ENCODE data around the gene CAPN10.

The CAPN10 gene

GRCh38 chr2:240624011-240624949 is 37.7 kb downstream of the CAPN10 start:
- no peak for DNase-seq (ENCODE audit: low spot score)

- no peak for DNase-seq (ENCODE audit: low spot score)
Observed at GRCh38 chr2:240624950-240625621, 38.6 kb downstream of the CAPN10 start, which contains the start of gene GPR35. Gene GPR35 (plus strand): TSS chr2:240625480. CDS start chr2:240629953, 4,473 bp downstream.

GRCh38 chr2:240626531-240627300 is 40.2 kb downstream of the CAPN10 start:
- no peak for DNase-seq (ENCODE audit: low spot score)

GRCh38 chr2:240627736-240628506 is 41.4 kb downstream of the CAPN10 start:
- DNase-seq (ENCODE audit: low spot score): no peak

GRCh38 chr2:240628507-240628807 is 41.9 kb downstream of the CAPN10 start:
- DNase-seq (ENCODE audit: low spot score): no peak

- no peak for DNase-seq (ENCODE audit: low spot score)
Observed at GRCh38 chr2:240628808-240629618, 42.5 kb downstream of the CAPN10 start.

GRCh38 chr2:240629619-240629967 is 43.1 kb downstream of the CAPN10 start:
- no peak for DNase-seq (ENCODE audit: low spot score)

GRCh38 chr2:240629968-240630770 is 43.6 kb downstream of the CAPN10 start:
- no peak for DNase-seq (ENCODE audit: low spot score)

GRCh38 chr2:240630771-240631547 is 44.4 kb downstream of the CAPN10 start:
- no peak for DNase-seq (ENCODE audit: low spot score)

- DNase-seq (ENCODE audit: low spot score): no peak
Observed at GRCh38 chr2:240631548-240632305, 45.2 kb downstream of the CAPN10 start.

GRCh38 chr2:240632306-240632721 is 45.8 kb downstream of the CAPN10 start:
- DNase-seq (ENCODE audit: low spot score): no peak

- no peak for DNase-seq (ENCODE audit: low spot score)
Observed at GRCh38 chr2:240635121-240635997, 48.8 kb downstream of the CAPN10 start.

GRCh38 chr2:240635998-240636547 is 49.5 kb downstream of the CAPN10 start:
- DNase-seq (ENCODE audit: low spot score): no peak

- no peak for DNase-seq (ENCODE audit: low spot score)
Observed at GRCh38 chr2:240636563-240637115, 50.1 kb downstream of the CAPN10 start.

- no peak for DNase-seq (ENCODE audit: low spot score)
Observed at GRCh38 chr2:240637116-240637900, 50.8 kb downstream of the CAPN10 start.

- no peak for DNase-seq (ENCODE audit: low spot score)
Observed at GRCh38 chr2:240637901-240638345, 51.4 kb downstream of the CAPN10 start.
